A375 (cell line): ENCODE measurements around the gene BAZ2A. TPM values are rescaled to one million over a fixed set of nuclear protein-coding genes. Genes with fewer than 3 reads are reported as not detected.
A peak's percentile ranks its signal among the peaks of the same experiment; 100 is the strongest.

Source experiments
- small RNA-seq: library from RNA; depleted of rRNA; stranded (forward); fragments of <200 nt; gene quantifications from one replicate; pipeline ENCODE3, GENCODE V24; 2014
- total RNA-seq: library from RNA; depleted of rRNA; stranded (reverse); fragments of >200 nt; shearing (Covaris generic); gene quantifications from 2 replicates; pipeline ENCODE4 v1.2.3, GENCODE V29; 2014; rRNA removed

Gene BAZ2A
- total RNA-seq = 30.3 and 32.1 TPM in 2 replicates

DNA sequence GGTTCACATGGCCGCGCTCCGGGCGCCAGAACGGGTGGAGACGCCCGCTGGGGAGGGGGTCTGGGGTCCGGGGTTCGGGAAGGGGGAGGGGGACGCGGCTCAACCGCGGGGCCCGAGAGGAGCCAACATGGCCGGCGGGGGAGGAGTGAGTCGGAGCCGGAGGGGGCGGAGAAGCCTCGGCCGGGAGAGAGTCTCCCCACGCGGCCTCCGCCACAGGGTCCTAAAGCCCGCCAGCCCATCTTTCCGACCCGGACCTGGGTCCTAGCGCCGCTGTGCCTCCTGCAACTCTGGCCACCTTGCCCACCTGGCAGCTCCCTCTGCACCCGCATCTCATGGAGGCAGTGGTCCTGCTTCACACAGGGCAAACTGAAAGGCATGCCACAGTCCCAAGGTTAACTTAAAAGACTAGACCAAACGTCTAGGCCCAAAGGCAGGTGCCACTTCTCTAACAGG, at the start of gene BAZ2A:
Gene BAZ2A (minus strand): TSS at position 147 of the 453 bp plus-strand sequence. CDS start 12,796 bp downstream, outside the sequence.

DNA sequence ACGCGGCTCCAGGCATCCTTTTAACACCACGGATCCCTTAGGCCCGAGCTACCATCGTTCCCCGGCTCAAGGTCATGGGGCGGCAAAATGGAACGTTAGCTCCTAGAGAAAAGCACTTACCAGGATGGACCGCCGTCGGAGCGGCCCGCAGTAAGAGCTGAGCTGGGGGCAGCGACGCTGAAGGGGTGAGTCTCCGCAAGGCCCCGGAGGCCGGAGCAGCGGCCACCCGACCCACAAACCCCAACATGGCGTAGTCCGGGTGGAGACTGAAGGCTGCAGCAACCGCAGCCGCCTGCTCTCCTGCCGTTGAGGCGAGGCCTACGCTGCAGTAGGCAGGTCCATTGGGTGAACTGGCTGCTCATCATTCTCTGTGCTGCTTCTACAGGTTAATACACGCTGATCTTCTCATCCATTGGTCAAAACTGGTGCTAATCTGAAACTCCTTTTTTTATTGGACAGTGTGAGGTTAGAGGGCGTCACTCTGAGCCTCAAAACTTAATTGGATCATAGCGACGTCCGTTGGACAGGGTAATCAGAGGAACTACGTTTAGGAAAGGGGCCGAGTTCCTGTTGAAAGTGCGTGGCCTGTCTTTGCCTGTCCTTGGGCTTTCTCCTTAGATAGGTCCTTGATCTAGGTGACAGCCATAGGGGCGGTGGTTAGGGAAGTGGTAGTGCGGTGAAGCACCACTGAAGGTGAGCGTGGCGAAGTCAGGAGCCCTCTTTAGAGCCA, 15.8 kb upstream of the BAZ2A start, which contains the start of gene ATP5F1B:
Gene ATP5F1B (minus strand): TSS at position 268 of the 730 bp plus-strand sequence. CDS start 21 bp downstream, at position 247.

Small RNAs within 50 kb of the gene (small RNA-seq; reads per million reads assigned to genes)
- not detected for gene RN7SL809P
- gene RNU6-343P = not detected
- 1,998 reads per million, percentile 99 among the genes with 10 or more reads in this experiment for gene SNORD59A

Other genes starting within 250 kb of the BAZ2A start
- gene TIMELESS, start 180.9 kb downstream of the BAZ2A start, total RNA-seq = 19.1 and 24.1 TPM in 2 replicates
- gene MIP, start 175.7 kb downstream of the BAZ2A start, total RNA-seq = 0.11 TPM in 1 of 2 replicates, not detected in the other
- gene SPRYD4, start 161.7 kb downstream of the BAZ2A start, total RNA-seq = 4.5 and 4.7 TPM in 2 replicates
- gene GLS2, start 142.2 kb downstream of the BAZ2A start, total RNA-seq = 0.37 TPM in 1 of 2 replicates, not detected in the other
- gene RBMS2, start 108.5 kb downstream of the BAZ2A start, total RNA-seq = 11.8 and 13.2 TPM in 2 replicates
- gene ATP5F1B, start 15.7 kb upstream of the BAZ2A start, total RNA-seq = 608 and 615 TPM in 2 replicates
- 77.9 and 87.6 TPM in 2 replicates for gene PTGES3, start 58.0 kb upstream of the BAZ2A start, total RNA-seq
- 2,087 and 2,258 TPM in 2 replicates for gene NACA, start 95.0 kb upstream of the BAZ2A start, total RNA-seq
- gene PRIM1, start 122.0 kb upstream of the BAZ2A start, total RNA-seq = 38.0 and 38.7 TPM in 2 replicates
- gene HSD17B6, start 133.0 kb upstream of the BAZ2A start, total RNA-seq = 0.34 TPM in 1 of 2 replicates, not detected in the other